CD14-positive monocyte (primary cell): ENCODE data around the gene LENG1. TPM values are rescaled to one million over a fixed set of nuclear protein-coding genes. Genes with fewer than 3 reads are reported as not detected.

ENCODE experiments used
- DNase-seq, 3 donors: peaks; one replicate each; pipeline ENCODE4 v3.0.0-alpha.2; 2011 to 2022
- H2AFZ ChIP-seq: 2 replicates; pipeline ENCODE4 v1.6.0; 2012; ENCODE audit warnings: mild to moderate bottlenecking, low read depth, low read length, inconsistent platforms; ENCODE audit not compliant: insufficient read depth, poor library complexity, severe bottlenecking
- H3K27ac ChIP-seq, 2 donors: 1 replicate in 1 of 2; 2 replicates in 1 of 2; pipeline ENCODE4 v1.5.1; 2012 to 2013; ENCODE audit warnings: low read length in 2 of 2, control low read depth in 1 of 2, inconsistent platforms in 1 of 2, low read depth in 1 of 2, mild to moderate bottlenecking in 1 of 2
- H3K27me3 ChIP-seq, 2 donors: one replicate each; pipeline versions ENCODE4 v1.6.0 to v1.6.1; 2011 to 2013; ENCODE audit warnings: low read length in 2 of 2; ENCODE audit not compliant: control insufficient read depth in 2 of 2, insufficient read depth in 2 of 2
- H3K36me3 ChIP-seq, 2 donors: replicated peaks in 1 of 2; 1 replicate in 1 of 2; 2 replicates in 1 of 2; pipeline versions ENCODE4 v1.5.1 to v1.6.1; 2012 to 2013; ENCODE audit warnings: low read length in 2 of 2, control low read depth in 1 of 2, inconsistent platforms in 1 of 2, mild to moderate bottlenecking in 1 of 2; ENCODE audit not compliant: insufficient read depth in 2 of 2, control insufficient read depth in 1 of 2
- H3K4me1 ChIP-seq, 2 donors: 1 replicate in 1 of 2; 2 replicates in 1 of 2; pipeline versions ENCODE4 v1.5.1 to v1.6.1; 2012 to 2013; ENCODE audit warnings: low read length in 2 of 2, control low read depth in 1 of 2, inconsistent platforms in 1 of 2, mild to moderate bottlenecking in 1 of 2, moderate library complexity in 1 of 2; ENCODE audit not compliant: insufficient read depth in 2 of 2, control insufficient read depth in 1 of 2
- H3K4me2 ChIP-seq: replicated peaks from 2 replicates; pipeline ENCODE3; 2012; ENCODE audit warnings: low read length, moderate library complexity, mild to moderate bottlenecking; ENCODE audit not compliant: poor library complexity, severe bottlenecking; ENCODE audit errors: extremely low read depth
- H3K4me3 ChIP-seq, 3 experiments: fragments of 200-600 bp in 1 of 3; sonication (generic) in 1 of 3; replicated peaks in 1 of 3; 1 replicate in 2 of 3; 2 replicates in 1 of 3; pipeline ENCODE4 v1.5.1; 2011 to 2013; ENCODE audit warnings: low read length in 3 of 3, mild to moderate bottlenecking in 3 of 3, control low read depth in 2 of 3, low read depth in 2 of 3, inconsistent platforms in 1 of 3, moderate library complexity in 1 of 3
- H3K79me2 ChIP-seq: 2 replicates; pipeline ENCODE4 v1.6.0; 2012; ENCODE audit warnings: mild to moderate bottlenecking, control low read depth, inconsistent platforms, low read length, moderate library complexity; ENCODE audit not compliant: insufficient read depth
- H3K9ac ChIP-seq: 2 replicates; pipeline ENCODE4 v1.6.0; 2017; ENCODE audit warnings: low read length, mild to moderate bottlenecking; ENCODE audit not compliant: insufficient read depth, poor library complexity, severe bottlenecking
- H3K9me3 ChIP-seq, 2 donors: replicated peaks in 1 of 2; 1 replicate in 1 of 2; 2 replicates in 1 of 2; pipeline versions ENCODE4 v1.5.1 to v1.6.1; 2012 to 2013; ENCODE audit warnings: low read length in 2 of 2, control low read depth in 1 of 2; ENCODE audit not compliant: control insufficient read depth in 1 of 2, insufficient read depth in 1 of 2
- H4K20me1 ChIP-seq: 2 replicates; pipeline ENCODE4 v1.6.0; 2012; ENCODE audit warnings: mild to moderate bottlenecking, low read length, control low read depth, moderate library complexity; ENCODE audit not compliant: insufficient read depth
- H3K27ac Mint-ChIP-seq, 7 donors: one replicate each; pipeline ENCODE4 v1.8.0; 2020; ENCODE audit warnings: mild to moderate bottlenecking in 7 of 7, mixed read lengths in 7 of 7, moderate library complexity in 6 of 7, inconsistent platforms in 2 of 7
- H3K27me3 Mint-ChIP-seq, 3 donors: one replicate each; pipeline ENCODE4 v1.8.0; 2021 to 2022; ENCODE audit warnings: low read depth in 3 of 3, mild to moderate bottlenecking in 3 of 3, mixed read lengths in 3 of 3, moderate library complexity in 3 of 3, inconsistent platforms in 1 of 3
- H3K36me3 Mint-ChIP-seq, 2 donors: one replicate each; pipeline ENCODE4 v1.8.0; 2020; ENCODE audit warnings: mixed read lengths in 2 of 2, inconsistent platforms in 1 of 2, mild to moderate bottlenecking in 1 of 2
- H3K4me1 Mint-ChIP-seq: one replicate; pipeline ENCODE4 v1.8.0; 2020; ENCODE audit warnings: mild to moderate bottlenecking, mixed read lengths
- H3K4me3 Mint-ChIP-seq, 2 donors: one replicate each; pipeline ENCODE4 v1.8.0; 2020; ENCODE audit warnings: mild to moderate bottlenecking in 2 of 2, mixed read lengths in 2 of 2, moderate library complexity in 1 of 2
- H3K9me3 Mint-ChIP-seq, 7 donors: one replicate each; pipeline ENCODE4 v1.8.0; 2020 to 2022; ENCODE audit warnings: mixed read lengths in 7 of 7, mild to moderate bottlenecking in 6 of 7, moderate library complexity in 6 of 7, inconsistent platforms in 2 of 7
- WGBS: methylation state at CpG from one replicate; pipeline ENCODE4 v1.1.5; 2013; ENCODE audit warnings: missing lambda C conversion rate; ENCODE audit not compliant: insufficient coverage; 5-methylcytosine and 5-hydroxymethylcytosine counted together
- intact Hi-C, 2 donors: fragments of 100-400 bp; cut with micrococcal nuclease; formaldehyde crosslinking; loops; one replicate each; pipeline versions ENCODE4 v1.15.0 to v1.15.1; 2023
- polyA plus RNA-seq, 3 donors: library from polyadenylated mRNA; depleted of rRNA in 1 of 3; unstranded in 2 of 3; stranded (reverse) in 1 of 3; fragments of 300-500 nt in 2 of 3; fragments of >200 nt in 1 of 3; fragmentation: Illumina TruSeq in 2 of 3; gene quantifications; 1 replicate in 2 of 3; 2 replicates in 1 of 3; pipeline ENCODE4 v1.2.3, GENCODE V29; 2012 to 2021
- TF ChIP-seq, protein P1 (sequence below): fragments of 200-600 bp; IDR thresholded peaks from one replicate; pipeline ENCODE4 v1.8.0; 2022; ENCODE audit warnings: antibody characterized with exemption, mild to moderate bottlenecking

The LENG1 gene
- polyA plus RNA-seq, 3 donors = 3.4 to 5.4 (median 4.2) TPM

GRCh38 chr19:54206831-54207177 is 47.3 kb upstream of the LENG1 start:
- peaks cover 0 to 9% (median 2%) of the 10 kb centered on the region in 3 donors for H3K27me3 Mint-ChIP-seq
- peaks cover 47% of the 10 kb centered on the region for H4K20me1 ChIP-seq
- H3K4me2 ChIP-seq = peak overlapping the region; percentile 99
- no peak for DNase-seq
- H3K27ac Mint-ChIP-seq = peak overlapping the region; percentile 99 to 100 (median 100)
- TF ChIP-seq, protein P1, sequence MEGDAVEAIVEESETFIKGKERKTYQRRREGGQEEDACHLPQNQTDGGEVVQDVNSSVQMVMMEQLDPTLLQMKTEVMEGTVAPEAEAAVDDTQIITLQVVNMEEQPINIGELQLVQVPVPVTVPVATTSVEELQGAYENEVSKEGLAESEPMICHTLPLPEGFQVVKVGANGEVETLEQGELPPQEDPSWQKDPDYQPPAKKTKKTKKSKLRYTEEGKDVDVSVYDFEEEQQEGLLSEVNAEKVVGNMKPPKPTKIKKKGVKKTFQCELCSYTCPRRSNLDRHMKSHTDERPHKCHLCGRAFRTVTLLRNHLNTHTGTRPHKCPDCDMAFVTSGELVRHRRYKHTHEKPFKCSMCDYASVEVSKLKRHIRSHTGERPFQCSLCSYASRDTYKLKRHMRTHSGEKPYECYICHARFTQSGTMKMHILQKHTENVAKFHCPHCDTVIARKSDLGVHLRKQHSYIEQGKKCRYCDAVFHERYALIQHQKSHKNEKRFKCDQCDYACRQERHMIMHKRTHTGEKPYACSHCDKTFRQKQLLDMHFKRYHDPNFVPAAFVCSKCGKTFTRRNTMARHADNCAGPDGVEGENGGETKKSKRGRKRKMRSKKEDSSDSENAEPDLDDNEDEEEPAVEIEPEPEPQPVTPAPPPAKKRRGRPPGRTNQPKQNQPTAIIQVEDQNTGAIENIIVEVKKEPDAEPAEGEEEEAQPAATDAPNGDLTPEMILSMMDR = no peak
- peaks cover 58 to 59% of the 10 kb centered on the region in 2 donors for H3K36me3 ChIP-seq
- H2AFZ ChIP-seq = no peak overlapping the region
- H3K79me2 ChIP-seq = peaks cover 83% of the 10 kb centered on the region
- H3K9me3 ChIP-seq = no peaks in the 10 kb centered on the region
- 57% methylated on average over 11 of the region's 13 CpGs for WGBS
- H3K4me3 Mint-ChIP-seq = peak overlapping the region; percentile 100
- peaks cover 93% of the 10 kb centered on the region for H3K4me1 Mint-ChIP-seq
- peaks cover 76 to 78% of the 10 kb centered on the region in 2 donors for H3K36me3 Mint-ChIP-seq
- peaks cover 97% of the 10 kb centered on the region in 2 donors for H3K4me1 ChIP-seq
- H3K4me3 ChIP-seq = peak overlapping the region; percentile 26 to 99 (median 30)
- H3K27ac ChIP-seq = peak overlapping the region; percentile 97 to 100
- H3K9me3 Mint-ChIP-seq = peaks cover 0 to 4% (median 0%) of the 10 kb centered on the region in 7 donors
- intact Hi-C loops = loop anchor here in 1 of 2 donors (5.0 kb wide), 1 partner anchor 165 kb away; no protein-coding TSS in a partner anchor
- no peaks in the 10 kb centered on the region for H3K27me3 ChIP-seq
- H3K9ac ChIP-seq = peak overlapping the region; percentile 80

DNA sequence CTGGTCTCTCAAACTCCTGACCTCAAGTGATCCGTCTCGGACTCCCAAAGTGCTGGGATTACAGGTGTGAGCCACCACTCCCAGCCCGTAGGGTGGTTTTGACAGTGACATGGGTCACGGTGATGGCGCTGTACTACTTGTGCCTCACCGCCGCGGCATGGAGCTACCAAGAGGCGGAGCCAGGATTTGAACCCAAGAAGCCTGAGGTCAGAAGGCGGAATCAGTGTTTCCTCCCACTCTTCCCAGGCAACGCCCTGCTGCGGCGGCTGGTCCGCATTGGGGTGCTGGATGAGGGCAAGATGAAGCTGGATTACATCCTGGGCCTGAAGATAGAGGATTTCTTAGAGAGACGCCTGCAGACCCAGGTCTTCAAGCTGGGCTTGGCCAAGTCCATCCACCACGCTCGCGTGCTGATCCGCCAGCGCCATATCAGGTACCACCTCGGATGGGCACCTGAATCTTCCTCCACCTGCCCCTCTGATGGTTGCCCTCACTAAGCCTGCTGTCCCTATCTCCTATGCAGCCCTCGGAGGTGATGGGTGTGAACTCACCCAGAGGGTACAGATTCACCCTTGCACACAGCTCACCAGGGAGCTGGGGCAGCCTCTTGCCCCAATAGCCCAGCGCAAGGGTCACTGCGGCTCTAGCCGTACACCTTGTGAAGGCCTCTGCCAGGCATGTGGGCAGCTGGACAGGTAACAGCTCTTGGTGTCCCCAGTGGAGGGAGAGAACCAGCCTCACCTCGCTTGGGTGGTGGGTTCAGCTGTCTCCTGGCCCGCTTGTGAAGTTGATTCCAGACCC is 46.7 kb upstream of the LENG1 start:
- Histone ChIP-seq H3K9me3 (no peaks in the 10 kb centered on the region), H3K79me2 (peaks cover 84% of the 10 kb centered on the region), H3K4me1 (peaks cover 95 to 97% of the 10 kb centered on the region in 2 donors), H2AFZ (no peak overlapping the region), H3K36me3 (peaks cover 63 to 65% of the 10 kb centered on the region in 2 donors), H3K4me3 (peak overlapping the region; percentile 26 to 99 (median 30)), H3K27me3 (no peaks in the 10 kb centered on the region), H3K27ac (peak overlapping the region; percentile 97 to 100), H3K4me2 (peak overlapping the region; percentile 99), H4K20me1 (peaks cover 52% of the 10 kb centered on the region), H3K9ac (peak overlapping the region; percentile 80)
- DNase-seq = no peak
- WGBS = 94% methylated on average over 11 of the region's 27 CpGs
- Mint-ChIP-seq H3K36me3 (peaks cover 80 to 81% of the 10 kb centered on the region in 2 donors), H3K9me3 (peaks cover 0 to 3% (median 0%) of the 10 kb centered on the region in 7 donors), H3K4me3 (peak overlapping the region; percentile 100), H3K4me1 (peaks cover 89% of the 10 kb centered on the region), H3K27me3 (peaks cover 0 to 9% (median 2%) of the 10 kb centered on the region in 3 donors), H3K27ac (peak overlapping the region; percentile 99 to 100 (median 100))
- intact Hi-C loops = loop anchor here in 1 of 2 donors (5.0 kb wide), 1 partner anchor 166 kb away; no protein-coding TSS in a partner anchor
- TF ChIP-seq, protein P1 = no peak
